Smooth muscle cell of the coronary artery (primary cell): Measurements from ENCODE around the gene SLC35C1. TPM values are rescaled to one million over a fixed set of nuclear protein-coding genes. Genes with fewer than 3 reads are reported as not detected.

Source experiments
- total RNA-seq: library from RNA; depleted of rRNA; stranded (reverse); fragments of >200 nt; gene quantifications from 2 replicates; pipeline ENCODE4 v1.2.3, GENCODE V29; 2014; ENCODE audit warnings: low replicate concordance

The SLC35C1 gene
- 6.2 TPM in 2 replicates for total RNA-seq

DNA sequence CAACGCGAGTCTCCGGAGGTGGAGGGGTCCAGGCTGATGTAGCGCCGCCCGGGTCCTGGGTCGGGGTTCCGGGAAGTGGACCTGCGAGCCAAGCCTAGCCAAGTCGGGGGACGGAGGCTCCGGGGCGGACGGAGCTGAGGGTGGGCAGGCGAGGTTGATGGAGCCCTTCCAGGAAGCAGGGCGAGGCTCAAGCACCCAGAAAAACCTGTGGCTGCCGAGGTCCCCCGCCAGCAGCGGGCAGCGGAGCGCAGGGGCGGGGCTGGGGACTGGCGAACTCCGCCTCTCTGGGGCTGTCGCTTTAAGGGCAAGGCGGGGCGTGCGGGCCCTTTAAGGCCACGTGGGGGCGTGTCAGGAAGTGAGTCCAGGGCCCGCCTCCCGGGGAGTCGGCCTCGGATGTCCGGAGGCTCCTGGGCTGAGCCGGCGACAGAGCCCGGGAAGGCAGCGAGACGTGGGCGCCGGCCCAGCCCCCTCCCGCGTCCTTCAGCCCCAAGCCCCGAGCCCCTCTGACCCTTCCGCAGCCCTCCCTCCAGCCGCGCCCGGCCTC is at the start of gene SLC35C1:
SLC35C1 (plus strand) TSS at position 389 of the 544 bp plus-strand sequence. CDS start 653 bp downstream, outside the sequence.

DNA sequence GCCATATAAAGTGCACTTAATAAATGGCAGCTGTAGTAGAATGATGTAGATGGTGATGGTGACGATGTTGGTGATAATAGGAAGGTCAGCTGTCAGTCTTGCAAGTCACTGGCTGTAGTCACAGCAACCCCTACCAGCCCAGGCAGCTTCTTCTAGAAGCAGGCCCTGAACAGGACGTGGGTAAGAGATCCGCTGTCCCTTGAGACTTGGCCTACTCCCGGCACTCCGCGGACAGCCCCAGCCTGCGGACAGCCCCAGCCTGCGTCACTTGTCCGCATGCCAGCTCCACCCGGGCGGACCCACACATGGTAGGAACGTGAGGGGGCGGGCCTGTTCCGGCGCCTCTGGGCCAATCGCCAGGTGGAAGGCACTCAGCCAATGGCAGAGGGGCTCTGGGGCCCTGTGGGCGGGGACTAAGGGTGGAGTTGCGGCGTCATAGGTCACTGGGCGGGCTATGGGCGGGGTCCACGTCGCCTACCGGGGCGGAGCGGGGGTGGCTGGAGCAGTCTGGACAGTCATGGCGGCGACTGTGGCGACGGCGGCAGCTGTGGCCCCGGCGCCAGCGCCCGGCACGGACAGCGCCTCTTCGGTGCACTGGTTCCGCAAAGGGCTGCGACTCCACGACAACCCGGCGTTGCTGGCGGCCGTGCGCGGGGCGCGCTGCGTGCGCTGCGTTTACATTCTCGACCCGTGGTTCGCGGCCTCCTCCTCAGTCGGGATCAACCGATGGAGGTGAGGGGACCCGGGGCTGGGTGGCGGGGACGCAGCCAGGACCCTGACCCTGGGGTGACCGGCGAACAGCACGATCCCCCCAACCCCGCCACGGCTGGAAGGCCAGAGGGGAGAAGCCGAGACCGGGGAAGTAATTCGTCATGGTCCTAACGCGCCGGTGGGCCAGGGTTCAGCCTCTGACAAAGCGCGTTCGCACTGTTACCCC is 42.3 kb downstream of the SLC35C1 start, which contains the start of gene CRY2:
CRY2 (plus strand) TSS at position 502 of the 937 bp plus-strand sequence; CDS start at position 518, 16 bp downstream.

Other genes starting within 250 kb of the SLC35C1 start
- 0.15 and 1.3 TPM in 2 replicates for gene CHST1, start 139.5 kb upstream of the SLC35C1 start, total RNA-seq
- gene CRY2, start 42.3 kb downstream of the SLC35C1 start, total RNA-seq, result 9.2 and 14.6 TPM in 2 replicates
- 2.9 and 3.3 TPM in 2 replicates for gene MAPK8IP1, start 80.5 kb downstream of the SLC35C1 start, total RNA-seq
- 0.75 and 1.8 TPM in 2 replicates for gene FREY1, start 102.1 kb downstream of the SLC35C1 start, total RNA-seq
- 24.0 and 31.3 TPM in 2 replicates for gene PEX16, start 112.7 kb downstream of the SLC35C1 start, total RNA-seq
- 0.08 TPM in 1 of 2 replicates, not detected in the other for gene LARGE2, start 117.5 kb downstream of the SLC35C1 start, total RNA-seq